Endothelial cell of umbilical vein (primary cell): ENCODE results near the gene DYNLL2. TPM values are rescaled to one million over a fixed set of nuclear protein-coding genes. Genes with fewer than 3 reads are reported as not detected.
"Not testable (repeated sequence)": the region's sequence is repeated elsewhere in the genome, so short reads cannot be mapped to it uniquely, and the experiment has no call there.

ENCODE experiments used
- BruUV-seq: library from RNA; stranded (reverse); fragments of 400-500 nt; replicated peaks from 2 replicates; lab custom pipeline; 2021; lab: Mats Ljungman, UMichigan
- CTCF ChIA-PET: fragments of 300-600, 350-600 bp; sonication (Branson Sonifier 250); formaldehyde crosslinking; loops from one replicate; lab custom pipeline; 2021; ENCODE audit warnings: antibody characterized with exemption, inconsistent platforms; lab: Charles Lee
- POLR2A ChIA-PET: fragments of 300-600, 350-600 bp; sonication (Branson Sonifier 250); formaldehyde crosslinking; loops from one replicate; lab custom pipeline; 2021; ENCODE audit warnings: antibody characterized with exemption, inconsistent platforms; lab: Charles Lee
- DNase-seq: peaks from one replicate; pipeline ENCODE4 v3.0.0-alpha.2; 2011; ENCODE audit warnings: low read depth, low spot score
- FAIRE-seq: peaks from 2 replicates; lab custom pipeline; 2011; peaks lifted over from hg19 to GRCh38; lab: Jason Lieb, UNC
- H2AFZ ChIP-seq: 2 replicates; pipeline ENCODE4 v1.6.0; 2012; ENCODE audit warnings: low read depth, low read length, control low read depth, inconsistent platforms
- H3K27ac ChIP-seq: 2 replicates; pipeline ENCODE4 v1.5.1; 2011; ENCODE audit warnings: low read depth, mild to moderate bottlenecking, control low read depth, low read length, moderate library complexity; ENCODE audit not compliant: insufficient read depth
- H3K27me3 ChIP-seq, 2 experiments: 2 replicates each; pipeline versions ENCODE4 v1.6.0 to v1.6.1; 2011; ENCODE audit warnings: low read length in 2 of 2, mixed read lengths in 1 of 2; ENCODE audit not compliant: control insufficient read depth in 2 of 2, insufficient read depth in 2 of 2
- H3K36me3 ChIP-seq, 2 experiments: 2 replicates in 1 of 2; 3 replicates in 1 of 2; pipeline ENCODE4 v1.5.1; 2011; ENCODE audit warnings: low read length in 2 of 2, mild to moderate bottlenecking in 1 of 2, moderate library complexity in 1 of 2; ENCODE audit not compliant: control insufficient read depth in 2 of 2, insufficient read depth in 2 of 2; ENCODE audit errors: extremely low read depth in 1 of 2
- H3K4me1 ChIP-seq: 3 replicates; pipeline ENCODE4 v1.5.1; 2011; ENCODE audit warnings: mild to moderate bottlenecking, low read length; ENCODE audit not compliant: control insufficient read depth, insufficient read depth; ENCODE audit errors: extremely low read depth
- H3K4me2 ChIP-seq: 2 replicates; pipeline ENCODE4 v1.6.1; 2011; ENCODE audit warnings: low read length, control low read depth, mixed read lengths; ENCODE audit not compliant: insufficient read depth
- H3K4me3 ChIP-seq, 3 experiments: fragments of 200-600 bp in 1 of 3; sonication (generic), shearing (Covaris generic) in 1 of 3; replicated peaks in 1 of 3; 2 replicates each; pipeline ENCODE4 v1.5.1; 2011 to 2016; ENCODE audit warnings: control low read depth in 3 of 3, low read length in 3 of 3, mild to moderate bottlenecking in 2 of 3, inconsistent platforms in 1 of 3, low read depth in 1 of 3, moderate library complexity in 1 of 3; ENCODE audit not compliant: insufficient read depth in 1 of 3
- H3K79me2 ChIP-seq: 2 replicates; pipeline ENCODE4 v1.6.0; 2012; ENCODE audit warnings: low read length, inconsistent platforms; ENCODE audit not compliant: control insufficient read depth, insufficient read depth
- H3K9ac ChIP-seq: replicated peaks from 2 replicates; pipeline ENCODE3; 2011; ENCODE audit warnings: low read length, control low read depth; ENCODE audit not compliant: insufficient read depth; ENCODE audit errors: extremely low read depth
- H3K9me1 ChIP-seq: replicated peaks from 3 replicates; pipeline ENCODE4 v1.6.0; 2011; ENCODE audit warnings: mild to moderate bottlenecking, low read length; ENCODE audit not compliant: control insufficient read depth, insufficient read depth; ENCODE audit errors: extremely low read depth
- H3K9me3 ChIP-seq: replicated peaks from 2 replicates; pipeline ENCODE4 v1.5.1; 2012; ENCODE audit warnings: low read length, inconsistent platforms; ENCODE audit not compliant: control insufficient read depth, insufficient read depth
- H4K20me1 ChIP-seq: replicated peaks from 2 replicates; pipeline ENCODE3; 2011; ENCODE audit warnings: mild to moderate bottlenecking, low read length; ENCODE audit not compliant: control insufficient read depth, insufficient read depth; ENCODE audit errors: extremely low read depth
- EZH2 ChIP-seq: IDR thresholded peaks from 2 replicates; pipeline ENCODE4 v1.6.1; 2012; ENCODE audit warnings: borderline replicate concordance, low read depth, mild to moderate bottlenecking, moderate library complexity, low read length, inconsistent platforms; ENCODE audit not compliant: severe bottlenecking
- FOS ChIP-seq: IDR thresholded peaks from 2 replicates; pipeline ENCODE4 v1.6.1; 2011; ENCODE audit warnings: mild to moderate bottlenecking, low read length, moderate library complexity, borderline replicate concordance; ENCODE audit not compliant: insufficient read depth
- GATA2 ChIP-seq: IDR thresholded peaks from 2 replicates; pipeline ENCODE4 v1.7.0; 2011; ENCODE audit warnings: low read depth, mild to moderate bottlenecking, moderate library complexity, mixed read lengths, low read length; ENCODE audit not compliant: insufficient read length, insufficient read depth
- JUN ChIP-seq: IDR thresholded peaks from 2 replicates; pipeline ENCODE4 v1.6.1; 2011; ENCODE audit warnings: borderline replicate concordance, low read depth; ENCODE audit not compliant: insufficient read length, insufficient read depth
- MAX ChIP-seq: IDR thresholded peaks from 2 replicates; pipeline ENCODE4 v1.6.1; 2011; ENCODE audit not compliant: insufficient read depth, insufficient read length
- MYC ChIP-seq: IDR thresholded peaks from one replicate; pipeline ENCODE4 v1.6.1; 2011; ENCODE audit warnings: mild to moderate bottlenecking, low read depth, low read length
- POLR2A ChIP-seq: IDR thresholded peaks from 2 replicates; pipeline ENCODE4 v1.6.1; 2012; ENCODE audit warnings: low read depth, mild to moderate bottlenecking, control low read depth, low read length
- POLR2AphosphoS5 ChIP-seq: IDR thresholded peaks from 2 replicates; pipeline ENCODE4 v1.6.1; 2012; ENCODE audit warnings: low read depth, mild to moderate bottlenecking, control low read depth, low read length, moderate library complexity; ENCODE audit not compliant: insufficient read depth
- dilution Hi-C: fragments of 300-500 bp; cut with MboI; formaldehyde crosslinking; loops from one replicate; pipeline ENCODE4 v1.15.0; 2019; ENCODE audit warnings: low sequenced_read_pairs; ENCODE audit not compliant: extremely low pct_ligation_motif_present
- intact Hi-C: fragments of 100-400 bp; cut with micrococcal nuclease; formaldehyde crosslinking; loops from one replicate; pipeline ENCODE4 v1.10.0; 2022
- polyA plus RNA-seq, 4 experiments: library from polyadenylated mRNA; depleted of rRNA in 3 of 4; stranded (reverse) in 3 of 4; unstranded in 1 of 4; fragments of >200 nt; gene quantifications; 2 replicates each; pipeline versions ENCODE4 v1.2.1 to v1.2.3, GENCODE V29; 2011 to 2012; ENCODE audit warnings: missing spikeins in 1 of 4
- total RNA-seq: library from RNA; stranded (reverse); gene quantifications from 2 replicates; pipeline ENCODE4 v1.2.3, GENCODE V29; 2021
- TF ChIP-seq, protein P1 (sequence below), 2 donors: IDR thresholded peaks; 1 replicate in 1 of 2; 2 replicates in 1 of 2; pipeline ENCODE4 v1.5.1; 2011; ENCODE audit warnings: low read length in 2 of 2, mild to moderate bottlenecking in 2 of 2, moderate library complexity in 2 of 2, control low read depth in 1 of 2, inconsistent platforms in 1 of 2, low read depth in 1 of 2; ENCODE audit not compliant: insufficient read depth in 1 of 2; ENCODE audit errors: extremely low read depth in 1 of 2

DYNLL2 gene
- total and polyA plus RNA-seq, 2 donors (not counting 3 experiments of a cell fraction or from before 2014, with no cell fraction given): 7.4 to 19.0 TPM

DNA sequence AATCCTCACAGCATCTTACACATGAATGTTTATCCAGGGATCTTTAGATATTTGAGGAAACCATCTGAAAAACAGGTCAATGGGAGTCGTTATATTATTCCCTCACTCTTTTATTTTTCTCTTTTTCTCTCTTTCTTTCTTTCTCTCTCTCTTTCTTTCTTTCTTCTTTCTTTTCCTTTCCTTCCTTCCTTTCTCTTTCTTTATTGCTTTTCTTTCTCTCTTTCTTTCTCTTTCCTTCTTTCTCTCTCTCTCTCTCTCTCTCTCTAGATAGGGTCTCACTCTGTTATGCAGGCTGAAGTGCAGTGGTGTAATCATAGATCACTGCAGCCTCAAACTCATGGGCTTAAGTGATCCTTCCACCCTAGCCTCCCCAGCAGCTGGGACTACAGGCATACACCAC is 44.6 kb downstream of the DYNLL2 start:
- ChIA-PET POLR2A (interaction anchor here (0.6 kb wide), 1 partner anchor 114 kb away, joined by 3 read pairs; no protein-coding TSS in a partner anchor), CTCF (no interaction called here)
- DNase-seq (no peak), FAIRE-seq (no peak)
- Histone ChIP-seq H3K36me3 (no peaks in the 10 kb centered on the region), H2AFZ (no peak overlapping the region), H3K9me3 (no peaks in the 10 kb centered on the region), H3K9me1 (no peaks in the 10 kb centered on the region), H3K4me3 (no peak overlapping the region), H3K4me2 (no peak overlapping the region), H3K79me2 (no peaks in the 10 kb centered on the region), H3K27ac (no peak overlapping the region), H3K27me3 (peaks cover 6 to 7% of the 10 kb centered on the region in 2 experiments), H3K9ac (no peak overlapping the region), H3K4me1 (no peaks in the 10 kb centered on the region), H4K20me1 (no peaks in the 10 kb centered on the region)
- BruUV-seq: no TSS peak
- intact Hi-C loops (no loop called here), dilution Hi-C loops (no loop called here)
- TF ChIP-seq JUN: no peak
- TF ChIP-seq MAX: no peak
- TF ChIP-seq MYC: no peak
- no peak for TF ChIP-seq EZH2
- TF ChIP-seq, protein P1, sequence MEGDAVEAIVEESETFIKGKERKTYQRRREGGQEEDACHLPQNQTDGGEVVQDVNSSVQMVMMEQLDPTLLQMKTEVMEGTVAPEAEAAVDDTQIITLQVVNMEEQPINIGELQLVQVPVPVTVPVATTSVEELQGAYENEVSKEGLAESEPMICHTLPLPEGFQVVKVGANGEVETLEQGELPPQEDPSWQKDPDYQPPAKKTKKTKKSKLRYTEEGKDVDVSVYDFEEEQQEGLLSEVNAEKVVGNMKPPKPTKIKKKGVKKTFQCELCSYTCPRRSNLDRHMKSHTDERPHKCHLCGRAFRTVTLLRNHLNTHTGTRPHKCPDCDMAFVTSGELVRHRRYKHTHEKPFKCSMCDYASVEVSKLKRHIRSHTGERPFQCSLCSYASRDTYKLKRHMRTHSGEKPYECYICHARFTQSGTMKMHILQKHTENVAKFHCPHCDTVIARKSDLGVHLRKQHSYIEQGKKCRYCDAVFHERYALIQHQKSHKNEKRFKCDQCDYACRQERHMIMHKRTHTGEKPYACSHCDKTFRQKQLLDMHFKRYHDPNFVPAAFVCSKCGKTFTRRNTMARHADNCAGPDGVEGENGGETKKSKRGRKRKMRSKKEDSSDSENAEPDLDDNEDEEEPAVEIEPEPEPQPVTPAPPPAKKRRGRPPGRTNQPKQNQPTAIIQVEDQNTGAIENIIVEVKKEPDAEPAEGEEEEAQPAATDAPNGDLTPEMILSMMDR (IDR thresholded peaks at IDR 0.05; ENCODE audit: extremely low read depth in 1 of 2, insufficient read depth in 1 of 2, low read depth in 1 of 2, low read length in 2 of 2): no peak
- TF ChIP-seq FOS: no peak
- no peak for TF ChIP-seq GATA2
- TF ChIP-seq POLR2A: no peak
- TF ChIP-seq POLR2AphosphoS5: no peak

DNA sequence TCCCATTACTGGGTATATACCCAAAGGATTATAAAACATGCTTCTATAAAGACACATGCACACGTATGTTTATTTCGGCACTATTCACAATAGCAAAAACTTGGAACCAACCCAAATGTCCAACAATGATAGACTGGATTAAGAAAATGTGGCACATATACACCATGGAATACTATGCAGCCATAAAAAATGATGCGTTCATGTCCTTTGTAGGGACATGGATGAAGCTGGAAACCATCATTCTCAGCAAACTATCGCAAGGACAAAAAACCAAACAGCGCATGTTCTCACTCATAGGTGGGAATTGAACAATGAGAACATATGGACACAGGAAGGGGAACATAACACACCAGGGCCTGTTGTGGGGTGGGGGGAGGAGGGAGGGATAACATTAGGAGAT is 49.5 kb downstream of the DYNLL2 start:
- H3K79me2 ChIP-seq, H3K4me3 ChIP-seq, H2AFZ ChIP-seq, H3K27ac ChIP-seq, H3K9me3 ChIP-seq, H3K4me1 ChIP-seq, intact Hi-C loops, BruUV-seq, H3K9ac ChIP-seq, H3K36me3 ChIP-seq, dilution Hi-C loops, H3K4me2 ChIP-seq, DNase-seq, H3K9me1 ChIP-seq, CTCF ChIA-PET, H4K20me1 ChIP-seq, FAIRE-seq, POLR2A ChIA-PET: not testable (repeated sequence)
- H3K27me3 ChIP-seq: peaks cover 6 to 11% of the 10 kb centered on the region in 2 experiments
